HG03469 (cell line): ENCODE measurements around the gene DCLK1.

ENCODE experiments used
- ATAC-seq: cut with Tn5 transposase; IDR thresholded peaks from one replicate; pipeline ENCODE4 v1.9.1; 2021; ENCODE audit warnings: mild to moderate bottlenecking, moderate library complexity, moderate number of reproducible peaks; ENCODE audit not compliant: unreplicated experiment

Gene DCLK1

GRCh38 chr13:35876601-35877000, 254.6 kb downstream of the DCLK1 start:
- ATAC-seq, result no peak

GRCh38 chr13:35874704-35875103, 256.5 kb downstream of the DCLK1 start:
- ATAC-seq, result no peak

- no peak for ATAC-seq
Measured at GRCh38 chr13:35872369-35872768, 258.8 kb downstream of the DCLK1 start.

- ATAC-seq, result no peak
Measured at GRCh38 chr13:35871561-35871960, 259.6 kb downstream of the DCLK1 start.

- no peak for ATAC-seq
Measured at GRCh38 chr13:35866801-35867200, 264.4 kb downstream of the DCLK1 start.

- no peak for ATAC-seq
Measured at GRCh38 chr13:35865341-35866240, 265.6 kb downstream of the DCLK1 start.

GRCh38 chr13:35860661-35861060, 270.5 kb downstream of the DCLK1 start:
- no peak for ATAC-seq

GRCh38 chr13:35859981-35860380, 271.2 kb downstream of the DCLK1 start:
- ATAC-seq, result no peak

- no peak for ATAC-seq
Measured at GRCh38 chr13:35858665-35859064, 272.5 kb downstream of the DCLK1 start.

GRCh38 chr13:35857769-35858168, 273.4 kb downstream of the DCLK1 start:
- ATAC-seq, result no peak

GRCh38 chr13:35856721-35857364, 274.3 kb downstream of the DCLK1 start:
- no peak for ATAC-seq

GRCh38 chr13:35856084-35856483, 275.1 kb downstream of the DCLK1 start:
- no peak for ATAC-seq

- ATAC-seq, result no peak
Measured at GRCh38 chr13:35855531-35856019, 275.6 kb downstream of the DCLK1 start.

- no peak for ATAC-seq
Measured at GRCh38 chr13:35854286-35854685, 276.9 kb downstream of the DCLK1 start.

GRCh38 chr13:35851881-35852280, 279.3 kb downstream of the DCLK1 start:
- ATAC-seq, result no peak

GRCh38 chr13:35851356-35851755, 279.8 kb downstream of the DCLK1 start:
- no peak for ATAC-seq

- ATAC-seq, result no peak
Measured at GRCh38 chr13:35850569-35850968, 280.6 kb downstream of the DCLK1 start.

GRCh38 chr13:35849256-35849644, 281.9 kb downstream of the DCLK1 start:
- no peak for ATAC-seq

- no peak for ATAC-seq
Measured at GRCh38 chr13:35848336-35849255, 282.6 kb downstream of the DCLK1 start.

GRCh38 chr13:35843272-35843671, 287.9 kb downstream of the DCLK1 start:
- no peak for ATAC-seq

- no peak for ATAC-seq
Measured at GRCh38 chr13:35841060-35841521, 290.1 kb downstream of the DCLK1 start.
